Osteocyte (in vitro differentiated cells): ENCODE data around the gene DAPP1. TPM values are rescaled to one million over a fixed set of nuclear protein-coding genes. Genes with fewer than 3 reads are reported as not detected.
"Not testable (repeated sequence)": the region's sequence is repeated elsewhere in the genome, so short reads cannot be mapped to it uniquely, and the experiment has no call there.

Source experiments
- DNase-seq: peaks from one replicate; pipeline ENCODE4 v3.0.0; 2021; ENCODE audit warnings: mixed read lengths; ENCODE audit not compliant: unreplicated experiment; ENCODE audit errors: extremely low spot score
- H3K27ac Mint-ChIP-seq: one replicate; pipeline ENCODE4 v1.8.0; 2021; ENCODE audit warnings: mild to moderate bottlenecking, mixed read lengths; ENCODE audit not compliant: unreplicated experiment
- H3K27me3 Mint-ChIP-seq: one replicate; pipeline ENCODE4 v1.8.0; 2021; ENCODE audit warnings: mixed read lengths; ENCODE audit not compliant: unreplicated experiment
- H3K36me3 Mint-ChIP-seq: one replicate; pipeline ENCODE4 v1.8.0; 2021; ENCODE audit warnings: mixed read lengths; ENCODE audit not compliant: unreplicated experiment
- H3K4me1 Mint-ChIP-seq: one replicate; pipeline ENCODE4 v1.8.0; 2021; ENCODE audit warnings: mixed read lengths; ENCODE audit not compliant: unreplicated experiment
- H3K4me3 Mint-ChIP-seq: one replicate; pipeline ENCODE4 v1.8.0; 2021; ENCODE audit warnings: mild to moderate bottlenecking, moderate library complexity, mixed read lengths; ENCODE audit not compliant: unreplicated experiment
- H3K9me3 Mint-ChIP-seq: one replicate; pipeline ENCODE4 v1.8.0; 2021; ENCODE audit warnings: mixed read lengths; ENCODE audit not compliant: unreplicated experiment
- total RNA-seq: library from RNA; stranded (reverse); gene quantifications from 2 replicates; pipeline ENCODE4 v1.2.1, GENCODE V29; 2021
- TF ChIP-seq, protein P1 (sequence below): fragments of 200-600 bp; sonication (generic); IDR thresholded peaks from 2 replicates; pipeline ENCODE4 v1.5.0; 2021; ENCODE audit warnings: antibody characterized with exemption, mild to moderate bottlenecking, moderate library complexity

Gene DAPP1
- total RNA-seq, 1 donor from 2014 or later: not detected

DNA sequence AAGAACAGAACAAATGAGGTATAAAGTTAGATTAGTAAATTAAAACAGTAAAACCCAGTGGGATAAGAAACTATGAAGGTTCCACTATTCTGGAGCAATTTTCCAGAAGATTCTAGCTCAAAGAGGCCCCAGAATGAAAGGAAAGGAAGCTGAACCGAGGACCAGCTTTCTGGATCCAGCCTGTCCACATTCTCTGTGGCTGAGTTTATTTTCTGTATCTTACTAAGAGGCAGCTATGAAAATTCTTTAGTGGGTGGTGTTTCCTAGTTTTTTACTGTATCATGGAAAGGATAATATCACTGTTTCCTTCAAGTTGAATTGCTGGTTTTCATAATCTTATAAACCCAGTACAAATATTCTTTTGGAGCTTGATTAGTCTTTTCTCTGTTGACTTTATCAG lies 11.8 kb downstream of the DAPP1 start:
- TF ChIP-seq, protein P1, sequence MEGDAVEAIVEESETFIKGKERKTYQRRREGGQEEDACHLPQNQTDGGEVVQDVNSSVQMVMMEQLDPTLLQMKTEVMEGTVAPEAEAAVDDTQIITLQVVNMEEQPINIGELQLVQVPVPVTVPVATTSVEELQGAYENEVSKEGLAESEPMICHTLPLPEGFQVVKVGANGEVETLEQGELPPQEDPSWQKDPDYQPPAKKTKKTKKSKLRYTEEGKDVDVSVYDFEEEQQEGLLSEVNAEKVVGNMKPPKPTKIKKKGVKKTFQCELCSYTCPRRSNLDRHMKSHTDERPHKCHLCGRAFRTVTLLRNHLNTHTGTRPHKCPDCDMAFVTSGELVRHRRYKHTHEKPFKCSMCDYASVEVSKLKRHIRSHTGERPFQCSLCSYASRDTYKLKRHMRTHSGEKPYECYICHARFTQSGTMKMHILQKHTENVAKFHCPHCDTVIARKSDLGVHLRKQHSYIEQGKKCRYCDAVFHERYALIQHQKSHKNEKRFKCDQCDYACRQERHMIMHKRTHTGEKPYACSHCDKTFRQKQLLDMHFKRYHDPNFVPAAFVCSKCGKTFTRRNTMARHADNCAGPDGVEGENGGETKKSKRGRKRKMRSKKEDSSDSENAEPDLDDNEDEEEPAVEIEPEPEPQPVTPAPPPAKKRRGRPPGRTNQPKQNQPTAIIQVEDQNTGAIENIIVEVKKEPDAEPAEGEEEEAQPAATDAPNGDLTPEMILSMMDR: no peak
- no peaks in the 10 kb centered on the region for H3K9me3 Mint-ChIP-seq
- H3K4me1 Mint-ChIP-seq: no peaks in the 10 kb centered on the region
- H3K4me3 Mint-ChIP-seq: no peak overlapping the region
- H3K36me3 Mint-ChIP-seq: no peaks in the 10 kb centered on the region
- no peak overlapping the region for H3K27ac Mint-ChIP-seq
- H3K27me3 Mint-ChIP-seq: peaks cover 12% of the 10 kb centered on the region
- DNase-seq: no peak

DNA sequence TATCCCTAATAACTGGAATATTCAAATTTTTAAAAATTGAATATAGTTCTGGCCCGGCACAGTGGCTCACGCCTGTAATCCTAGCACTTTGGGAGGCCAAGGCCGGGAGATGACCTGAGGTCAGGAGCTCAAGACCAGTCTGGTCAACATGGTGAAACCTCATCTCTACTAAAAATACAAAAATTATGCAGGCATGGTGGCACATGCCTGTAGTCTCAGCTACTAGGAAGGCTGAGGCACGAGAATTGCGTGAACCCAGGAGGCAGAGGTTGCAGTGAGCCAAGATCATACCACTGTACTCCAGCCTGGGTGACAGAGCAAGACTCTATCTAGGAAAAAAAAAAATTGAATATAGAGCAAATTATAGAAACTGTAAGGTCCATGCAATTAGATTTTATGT lies 13.4 kb downstream of the DAPP1 start:
- H3K27me3 Mint-ChIP-seq: peaks cover 12% of the 10 kb centered on the region
- not testable (repeated sequence) for H3K4me1 Mint-ChIP-seq, H3K27ac Mint-ChIP-seq, DNase-seq, H3K9me3 Mint-ChIP-seq, H3K36me3 Mint-ChIP-seq, H3K4me3 Mint-ChIP-seq

DNA sequence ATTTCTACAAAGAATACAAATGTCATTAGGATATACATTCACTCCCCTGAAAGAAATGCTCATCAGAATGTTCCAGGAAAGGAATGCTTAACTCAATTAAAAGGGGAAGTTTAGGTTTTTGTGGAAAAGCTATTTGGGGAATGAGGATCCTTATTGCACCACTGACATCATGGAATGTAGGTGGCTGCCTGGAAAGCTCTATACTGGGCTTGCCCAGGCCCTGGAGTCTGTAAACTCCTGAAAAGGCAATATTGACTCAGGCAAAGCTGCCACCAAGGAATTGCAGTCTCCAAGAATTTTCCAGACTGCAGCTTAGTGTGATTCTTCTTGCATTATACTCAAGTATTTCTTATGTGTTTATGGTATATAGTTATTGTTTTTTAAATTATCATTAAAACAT lies 15.7 kb downstream of the DAPP1 start:
- Mint-ChIP-seq H3K4me1 (no peaks in the 10 kb centered on the region), H3K9me3 (no peaks in the 10 kb centered on the region), H3K4me3 (no peak overlapping the region), H3K27ac (no peak overlapping the region), H3K27me3 (peaks cover 8% of the 10 kb centered on the region), H3K36me3 (no peaks in the 10 kb centered on the region)
- TF ChIP-seq, protein P1: no peak
- no peak for DNase-seq

DNA sequence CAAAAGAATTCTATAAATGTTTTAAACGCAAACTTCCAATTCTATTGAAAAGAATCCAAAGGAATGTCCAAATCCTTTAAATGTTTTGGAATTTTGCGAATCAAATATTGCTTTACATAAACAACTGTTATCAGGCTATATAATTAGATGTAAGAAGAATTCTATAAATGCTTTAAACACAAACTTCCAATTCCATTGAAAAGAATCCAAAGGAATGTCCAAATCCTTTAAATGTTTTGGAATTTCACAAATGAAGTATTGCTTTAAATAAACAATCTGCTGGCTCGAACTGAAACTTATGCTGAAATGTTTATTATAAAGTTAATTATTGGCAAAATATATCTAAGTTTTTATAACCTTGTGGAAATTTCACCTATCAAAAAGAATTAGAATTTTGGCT lies 16.1 kb downstream of the DAPP1 start:
- Mint-ChIP-seq H3K4me3 (no peak overlapping the region), H3K36me3 (no peaks in the 10 kb centered on the region), H3K27me3 (peaks cover 8% of the 10 kb centered on the region), H3K4me1 (no peaks in the 10 kb centered on the region), H3K27ac (no peak overlapping the region), H3K9me3 (no peaks in the 10 kb centered on the region)
- TF ChIP-seq, protein P1: no peak
- no peak for DNase-seq

DNA sequence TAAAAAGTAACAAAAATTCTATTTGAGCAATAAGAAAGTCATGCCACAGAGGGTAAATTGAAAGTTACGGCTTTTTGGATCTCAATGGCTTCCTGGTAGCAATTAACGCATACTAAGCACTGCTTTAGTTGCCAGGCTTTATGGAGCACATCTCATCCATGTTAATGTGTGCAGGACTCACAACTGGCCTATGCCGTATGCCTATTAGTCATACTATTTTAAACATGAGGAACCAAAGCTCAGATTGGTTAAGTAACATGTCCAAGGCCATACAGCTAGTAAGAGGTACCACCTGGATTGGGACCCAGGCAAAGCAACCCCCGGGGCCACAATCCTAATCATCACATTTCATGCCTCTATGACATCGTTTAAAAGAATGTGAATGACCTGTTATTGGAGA lies 17.1 kb downstream of the DAPP1 start:
- H3K4me3 Mint-ChIP-seq: no peak overlapping the region
- no peak for DNase-seq
- TF ChIP-seq, protein P1: no peak
- H3K27ac Mint-ChIP-seq: no peak overlapping the region
- H3K4me1 Mint-ChIP-seq: no peaks in the 10 kb centered on the region
- no peaks in the 10 kb centered on the region for H3K36me3 Mint-ChIP-seq
- no peaks in the 10 kb centered on the region for H3K9me3 Mint-ChIP-seq
- peaks cover 8% of the 10 kb centered on the region for H3K27me3 Mint-ChIP-seq

DNA sequence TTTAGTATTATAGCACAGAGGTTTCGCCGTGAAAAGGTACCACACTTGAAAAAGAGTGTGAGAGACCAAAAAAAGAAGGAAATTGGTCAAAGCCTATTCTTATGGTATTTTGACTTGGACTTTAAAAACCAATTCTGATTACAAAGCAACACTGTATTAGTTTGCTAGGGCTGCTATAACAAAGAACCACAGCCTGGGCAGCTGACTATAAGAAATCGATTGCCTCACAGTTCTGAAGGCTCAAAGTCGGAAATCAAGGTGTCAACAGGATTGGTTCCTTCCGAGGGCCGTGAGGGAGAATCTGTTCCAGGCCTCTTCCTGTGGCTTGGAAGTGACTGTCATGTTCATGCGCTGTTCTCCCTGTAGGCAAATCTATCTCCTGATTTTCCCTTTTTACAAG lies 17.9 kb downstream of the DAPP1 start:
- TF ChIP-seq, protein P1: no peak
- Mint-ChIP-seq H3K4me1 (no peaks in the 10 kb centered on the region), H3K27ac (no peak overlapping the region), H3K4me3 (no peak overlapping the region), H3K27me3 (peaks cover 11% of the 10 kb centered on the region), H3K36me3 (no peaks in the 10 kb centered on the region), H3K9me3 (no peaks in the 10 kb centered on the region)
- no peak for DNase-seq
